GM23338 (cell line): ENCODE results near the gene MAP7D3. TPM values are rescaled to one million over a fixed set of nuclear protein-coding genes. Genes with fewer than 3 reads are reported as not detected.

Experiments
- ATAC-seq: fragments of 200-7000 bp; cut with Tn5 transposase; 3 replicates; pipeline ENCODE4 v1.9.1; 2020
- DNase-seq: peaks from one replicate; pipeline ENCODE4 v3.0.0-alpha.2; 2015; ENCODE audit warnings: low spot score
- H2AFZ ChIP-seq: fragments of 200-600 bp; sonication (generic); 2 replicates; pipeline ENCODE4 v1.8.0; 2016; ENCODE audit warnings: antibody characterized with exemption, mild to moderate bottlenecking, moderate library complexity
- H3F3A ChIP-seq: fragments of 200-600 bp; sonication (generic); replicated peaks from 2 replicates; pipeline ENCODE4 v1.8.0; 2017; ENCODE audit warnings: antibody characterized with exemption, mixed run types, low read depth
- H3K27ac ChIP-seq: fragments of 200-600 bp; sonication (generic); 2 replicates; pipeline ENCODE4 v1.6.1; 2016; ENCODE audit warnings: low read depth
- H3K27me3 ChIP-seq: fragments of 200-600 bp; sonication (generic); 2 replicates; pipeline ENCODE4 v1.8.0; 2016; ENCODE audit warnings: mild to moderate bottlenecking, mixed run types, moderate library complexity; ENCODE audit not compliant: insufficient read depth
- H3K36me3 ChIP-seq: fragments of 200-600 bp; sonication (generic); 2 replicates; pipeline ENCODE4 v1.8.0; 2016; ENCODE audit warnings: mild to moderate bottlenecking; ENCODE audit not compliant: insufficient read depth
- H3K4me1 ChIP-seq: fragments of 200-600 bp; sonication (generic); 2 replicates; pipeline ENCODE4 v1.8.0; 2016; ENCODE audit warnings: mild to moderate bottlenecking, moderate library complexity; ENCODE audit not compliant: insufficient read depth
- H3K4me2 ChIP-seq: fragments of 200-600 bp; sonication (generic); 2 replicates; pipeline ENCODE4 v1.7.1; 2017; ENCODE audit warnings: mixed run types
- H3K4me3 ChIP-seq: fragments of 200-600 bp; sonication (generic); 2 replicates; pipeline ENCODE4 v1.6.1; 2016; ENCODE audit warnings: mixed run types
- H3K79me2 ChIP-seq: fragments of 200-600 bp; sonication (generic); replicated peaks from 2 replicates; pipeline ENCODE4 v1.8.0; 2017; ENCODE audit warnings: mild to moderate bottlenecking; ENCODE audit not compliant: insufficient read depth
- H3K9me2 ChIP-seq: fragments of 200-600 bp; sonication (generic); 2 replicates; pipeline ENCODE4 v1.8.0; 2017; ENCODE audit not compliant: insufficient read depth
- H4K20me1 ChIP-seq: fragments of 200-600 bp; sonication (generic); replicated peaks from 2 replicates; pipeline ENCODE4 v1.8.0; 2017; ENCODE audit warnings: mild to moderate bottlenecking; ENCODE audit not compliant: insufficient read depth
- H3K27ac Mint-ChIP-seq: 2 replicates; pipeline ENCODE4 v1.8.0; 2020; ENCODE audit warnings: inconsistent platforms, mild to moderate bottlenecking, moderate library complexity, mixed read lengths
- H3K27me3 Mint-ChIP-seq: 3 replicates; pipeline ENCODE4 v1.8.0; 2022; ENCODE audit warnings: low read depth, mild to moderate bottlenecking, moderate library complexity, mixed read lengths, inconsistent platforms; ENCODE audit not compliant: insufficient read depth, poor library complexity
- H3K36me3 Mint-ChIP-seq: 3 replicates; pipeline ENCODE4 v1.8.0; 2021; ENCODE audit warnings: low read depth, mild to moderate bottlenecking, inconsistent platforms, moderate library complexity, mixed read lengths
- H3K4me1 Mint-ChIP-seq: 3 replicates; pipeline ENCODE4 v1.8.0; 2020; ENCODE audit warnings: mild to moderate bottlenecking, inconsistent platforms, mixed read lengths
- H3K4me3 Mint-ChIP-seq: 3 replicates; pipeline ENCODE4 v1.8.0; 2021; ENCODE audit warnings: moderate library complexity, mild to moderate bottlenecking, inconsistent platforms, mixed read lengths
- H3K9me3 Mint-ChIP-seq: 3 replicates; pipeline ENCODE4 v1.8.0; 2020; ENCODE audit warnings: moderate library complexity, mild to moderate bottlenecking, inconsistent platforms, mixed read lengths
- CREB1 ChIP-seq: fragments of 250-450 bp; sonication (Bioruptor Pico); IDR thresholded peaks from 2 replicates; pipeline ENCODE4 v1.5.0; 2020; ENCODE audit warnings: low read depth, mild to moderate bottlenecking, moderate library complexity
- CTCF ChIP-seq, 2 experiments: fragments of 200-600 bp in 1 of 2; sonication (generic) in 1 of 2; conservative IDR thresholded peaks; 2 replicates each; pipeline versions ENCODE4 v1.5.1 to v1.6.1; 2016 to 2017; ENCODE audit warnings: antibody characterized with exemption in 2 of 2, low read depth in 2 of 2, mild to moderate bottlenecking in 2 of 2, moderate library complexity in 1 of 2
- EZH2 ChIP-seq: fragments of 200-600 bp; sonication (generic); IDR thresholded peaks from one replicate; pipeline ENCODE4 v1.8.0; 2017; ENCODE audit warnings: antibody characterized with exemption, mild to moderate bottlenecking, low read depth; ENCODE audit not compliant: unreplicated experiment
- EZH2phosphoT487 ChIP-seq: fragments of 200-600 bp; sonication (generic); IDR thresholded peaks from one replicate; pipeline ENCODE4 v1.8.1; 2018; ENCODE audit warnings: antibody characterized with exemption; ENCODE audit not compliant: unreplicated experiment
- JUNB ChIP-seq: IDR thresholded peaks from one replicate; pipeline ENCODE4 v1.6.1; 2016; ENCODE audit warnings: antibody characterized with exemption; ENCODE audit not compliant: unreplicated experiment
- NANOG ChIP-seq: IDR thresholded peaks from 2 replicates; pipeline ENCODE4 v1.6.1; 2016; ENCODE audit warnings: antibody characterized with exemption, borderline replicate concordance
- POLR2AphosphoS5 ChIP-seq: IDR thresholded peaks from 2 replicates; pipeline ENCODE4 v1.6.1; 2016; ENCODE audit warnings: antibody characterized with exemption, low read depth
- REST ChIP-seq: IDR thresholded peaks from one replicate; pipeline ENCODE4 v1.6.1; 2018; ENCODE audit warnings: antibody characterized with exemption; ENCODE audit not compliant: unreplicated experiment
- STAT1 ChIP-seq: IDR thresholded peaks from one replicate; pipeline ENCODE4 v1.6.1; 2016; ENCODE audit warnings: antibody characterized with exemption; ENCODE audit not compliant: unreplicated experiment
- ZNF114 ChIP-seq: fragments of 250-450 bp; sonication (Bioruptor Pico); IDR thresholded peaks from 2 replicates; pipeline ENCODE4 v1.5.0; 2020; ENCODE audit warnings: mild to moderate bottlenecking, moderate library complexity
- ZNF331 ChIP-seq: fragments of 250-450 bp; sonication (Bioruptor Pico); IDR thresholded peaks from 2 replicates; pipeline ENCODE4 v1.5.0; 2020; ENCODE audit warnings: low read depth, mild to moderate bottlenecking, moderate library complexity
- ZNF462 ChIP-seq: fragments of 250-450 bp; sonication (Bioruptor Pico); IDR thresholded peaks from 2 replicates; pipeline ENCODE4 v1.5.0; 2020; ENCODE audit warnings: mild to moderate bottlenecking, moderate library complexity
- polyA plus RNA-seq: library from polyadenylated mRNA; unstranded; fragments of >200 nt; fragmentation: Nextera tagmentation; extraction: Ambion mirVana; gene quantifications from 2 replicates; pipeline ENCODE4 v1.2.1, GENCODE V29; 2016
- total RNA-seq: library from RNA; depleted of rRNA; stranded (reverse); fragments of >200 nt; shearing (Covaris generic); gene quantifications from 2 replicates; pipeline ENCODE4 v1.2.3, GENCODE V29; 2014
- TF ChIP-seq, protein P1 (sequence below): IDR thresholded peaks from 2 replicates; pipeline ENCODE4 v1.6.1; 2016; ENCODE audit warnings: antibody characterized with exemption

The MAP7D3 gene
- total and polyA plus RNA-seq, 2 experiments from 2014 or later, result 14.5 to 33.4 TPM

- no peak for ATAC-seq
- peaks cover 29% of the 10 kb centered on the region for H3K4me1 Mint-ChIP-seq
- H3K27ac ChIP-seq, result no peak overlapping the region
- no peaks in the 10 kb centered on the region for H3K36me3 Mint-ChIP-seq
- H3K79me2 ChIP-seq, result no peaks in the 10 kb centered on the region
- no peaks in the 10 kb centered on the region for H4K20me1 ChIP-seq
- no peak overlapping the region for H3K4me3 Mint-ChIP-seq
- H3K9me2 ChIP-seq, result no peaks in the 10 kb centered on the region
- H3K27ac Mint-ChIP-seq, result no peak overlapping the region
- no peaks in the 10 kb centered on the region for H3K9me3 Mint-ChIP-seq
- H3F3A ChIP-seq, result no peaks in the 10 kb centered on the region
- no peak overlapping the region for H2AFZ ChIP-seq
- peaks cover 1% of the 10 kb centered on the region for H3K27me3 Mint-ChIP-seq
- no peak overlapping the region for H3K4me2 ChIP-seq
- no peak for DNase-seq
- peaks cover 3% of the 10 kb centered on the region; the same call in 1 of the 2 replicates for H3K4me1 ChIP-seq
- TF ChIP-seq ZNF331 (CRISPR knock-in tag) (no peak), CTCF (conservative IDR thresholded peaks at IDR 0.05; ENCODE audit: low read depth in 2 of 2) (no peak), ZNF462 (CRISPR knock-in tag) (no peak), STAT1 (no peak), POLR2AphosphoS5 (no peak), NANOG (no peak), CREB1 (CRISPR knock-in tag) (no peak), REST (no peak), JUNB (no peak), EZH2 (no peak), EZH2phosphoT487 (no peak), ZNF114 (CRISPR knock-in tag) (no peak)
- TF ChIP-seq, protein P1, sequence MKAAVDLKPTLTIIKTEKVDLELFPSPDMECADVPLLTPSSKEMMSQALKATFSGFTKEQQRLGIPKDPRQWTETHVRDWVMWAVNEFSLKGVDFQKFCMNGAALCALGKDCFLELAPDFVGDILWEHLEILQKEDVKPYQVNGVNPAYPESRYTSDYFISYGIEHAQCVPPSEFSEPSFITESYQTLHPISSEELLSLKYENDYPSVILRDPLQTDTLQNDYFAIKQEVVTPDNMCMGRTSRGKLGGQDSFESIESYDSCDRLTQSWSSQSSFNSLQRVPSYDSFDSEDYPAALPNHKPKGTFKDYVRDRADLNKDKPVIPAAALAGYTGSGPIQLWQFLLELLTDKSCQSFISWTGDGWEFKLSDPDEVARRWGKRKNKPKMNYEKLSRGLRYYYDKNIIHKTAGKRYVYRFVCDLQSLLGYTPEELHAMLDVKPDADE, result no peak
- H3K36me3 ChIP-seq, result no peaks in the 10 kb centered on the region
- H3K27me3 ChIP-seq, result no peaks in the 10 kb centered on the region
- no peak overlapping the region for H3K4me3 ChIP-seq
Observed at GRCh38 chrX:136203438-136203837, 47.8 kb downstream of the MAP7D3 start.
